Sigmoid colon (tissue), 7 donors: ENCODE results near the gene SLC12A8. TPM values are rescaled to one million over a fixed set of nuclear protein-coding genes. Genes with fewer than 3 reads are reported as not detected.
A peak's percentile ranks its signal among the peaks of the same experiment; 100 is the strongest.

Experiments used
- DNase-seq: peaks from one replicate; pipeline ENCODE4 v3.0.0-alpha.2; 2019
- H3K27ac ChIP-seq, 4 donors: fragments of 200-600 bp; sonication (generic); one replicate each; pipeline ENCODE4 v1.5.1; 2016 to 2019; ENCODE audit warnings: mild to moderate bottlenecking in 1 of 4
- H3K27me3 ChIP-seq, 3 donors: fragments of 200-600 bp; sonication (generic); one replicate each; pipeline ENCODE4 v1.5.1; 2019; ENCODE audit warnings: mild to moderate bottlenecking in 1 of 3
- H3K36me3 ChIP-seq, 4 donors: fragments of 200-600 bp; sonication (generic); one replicate each; pipeline ENCODE4 v1.5.1; 2016 to 2019
- H3K4me1 ChIP-seq, 4 donors: fragments of 200-600 bp; sonication (generic); one replicate each; pipeline ENCODE4 v1.5.1; 2017 to 2019
- H3K4me3 ChIP-seq, 4 donors: fragments of 200-600 bp; sonication (generic); one replicate each; pipeline ENCODE4 v1.5.1; 2017 to 2019; ENCODE audit warnings: mild to moderate bottlenecking in 2 of 4, moderate library complexity in 1 of 4
- H3K9me3 ChIP-seq, 4 donors: fragments of 200-600 bp in 3 of 4; sonication (generic) in 3 of 4; one replicate each; pipeline versions ENCODE4 v1.5.1 to v1.6.1; 2013 to 2019
- EP300 ChIP-seq, 4 donors: sonication (generic); formaldehyde crosslinking; IDR thresholded peaks; one replicate each; pipeline ENCODE4 v1.6.1; 2017; ENCODE audit warnings: antibody characterized with exemption in 4 of 4
- POLR2A ChIP-seq, 2 donors: fragments of 450-650 bp; IDR thresholded peaks; one replicate each; pipeline ENCODE4 v1.6.1; 2016; ENCODE audit warnings: antibody characterized with exemption in 2 of 2, mild to moderate bottlenecking in 2 of 2, moderate library complexity in 2 of 2
- POLR2AphosphoS5 ChIP-seq, 4 donors: sonication (generic); formaldehyde crosslinking; IDR thresholded peaks; one replicate each; pipeline ENCODE4 v1.6.1; 2017; ENCODE audit warnings: antibody characterized with exemption in 4 of 4
- WGBS, 2 donors: extraction: QIAGEN DNeasy Blood & Tissue Kit; methylation state at CpG; one replicate each; pipeline ENCODE4 v1.1.7; 2013; 5-methylcytosine and 5-hydroxymethylcytosine counted together
- intact Hi-C: fragments of 100-400 bp; cut with DNase I; formaldehyde crosslinking; loops from one replicate; pipeline ENCODE4 v1.15.1; 2023
- polyA plus RNA-seq, 3 donors: library from polyadenylated mRNA; stranded (reverse); fragments of 200-250 nt; gene quantifications; one replicate each; pipeline ENCODE4 v1.2.3, GENCODE V29; 2013
- total RNA-seq, 4 donors: library from RNA; depleted of rRNA; stranded (reverse); fragments of >200 nt; gene quantifications; one replicate each; pipeline ENCODE4 v1.1.0, GENCODE V29; 2016
- TF ChIP-seq, protein P1 (sequence below), 4 experiments: fragments of 450-650 bp in 3 of 4; fragments of 200-600 bp in 1 of 4; IDR thresholded peaks; one replicate each; pipeline ENCODE4 v1.5.1; 2016 to 2019; ENCODE audit warnings: antibody characterized with exemption in 4 of 4, mild to moderate bottlenecking in 3 of 4, moderate library complexity in 2 of 4
- donor health status: healthy with polysubstance abuse.
- donor health status: Bipolar disorder and iron deficiency.
- donor health status: healthy.

The SLC12A8 gene
- total and polyA plus RNA-seq, 7 donors = 0.33 to 6.3 (median 1.7) TPM; not detected in 3

DNA sequence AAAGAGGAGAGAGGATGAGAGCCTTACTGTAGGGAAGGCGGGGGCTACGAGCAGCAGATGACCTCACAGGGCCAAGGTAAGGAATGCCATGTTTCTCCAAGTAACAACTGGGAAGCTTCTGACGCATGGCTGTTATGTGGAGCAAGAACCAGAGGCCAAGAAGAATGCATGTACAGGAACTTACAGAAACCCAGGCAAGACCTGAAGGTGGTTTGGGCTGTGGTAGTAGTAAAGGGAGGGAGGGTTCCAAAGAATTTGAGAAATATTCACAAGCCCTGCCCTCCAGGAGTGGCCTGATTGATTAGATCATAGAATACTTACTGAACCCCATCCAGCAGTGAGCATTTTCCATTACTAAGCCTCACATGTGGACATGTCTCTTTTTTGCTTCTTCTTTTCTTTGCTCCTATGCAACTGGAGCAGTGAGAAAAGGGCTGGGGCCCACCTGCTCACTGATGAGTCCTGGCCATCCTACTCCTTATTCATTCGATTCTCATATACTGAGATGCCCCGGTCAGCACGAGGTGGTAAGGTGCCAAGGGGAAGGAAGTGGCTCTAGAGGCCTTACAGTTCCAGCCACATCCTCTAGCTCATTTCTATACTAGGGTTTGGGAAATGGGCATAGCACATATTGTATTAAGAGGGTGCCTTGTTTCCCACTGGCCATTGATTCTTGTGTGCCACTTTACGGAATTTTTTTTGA lies 8.3 kb upstream of the SLC12A8 start:
- Histone ChIP-seq H3K27ac (no peak overlapping the region), H3K27me3 (no peaks in the 10 kb centered on the region), H3K4me1 (no peaks in the 10 kb centered on the region), H3K4me3 (no peak overlapping the region), H3K9me3 (no peaks in the 10 kb centered on the region), H3K36me3 (no peaks in the 10 kb centered on the region)
- TF ChIP-seq POLR2A (IDR thresholded peaks at IDR 0.05) (no peak), POLR2AphosphoS5 (IDR thresholded peaks at IDR 0.05) (peak in 1 of 4 donors; percentile 4)
- TF ChIP-seq, protein P1, sequence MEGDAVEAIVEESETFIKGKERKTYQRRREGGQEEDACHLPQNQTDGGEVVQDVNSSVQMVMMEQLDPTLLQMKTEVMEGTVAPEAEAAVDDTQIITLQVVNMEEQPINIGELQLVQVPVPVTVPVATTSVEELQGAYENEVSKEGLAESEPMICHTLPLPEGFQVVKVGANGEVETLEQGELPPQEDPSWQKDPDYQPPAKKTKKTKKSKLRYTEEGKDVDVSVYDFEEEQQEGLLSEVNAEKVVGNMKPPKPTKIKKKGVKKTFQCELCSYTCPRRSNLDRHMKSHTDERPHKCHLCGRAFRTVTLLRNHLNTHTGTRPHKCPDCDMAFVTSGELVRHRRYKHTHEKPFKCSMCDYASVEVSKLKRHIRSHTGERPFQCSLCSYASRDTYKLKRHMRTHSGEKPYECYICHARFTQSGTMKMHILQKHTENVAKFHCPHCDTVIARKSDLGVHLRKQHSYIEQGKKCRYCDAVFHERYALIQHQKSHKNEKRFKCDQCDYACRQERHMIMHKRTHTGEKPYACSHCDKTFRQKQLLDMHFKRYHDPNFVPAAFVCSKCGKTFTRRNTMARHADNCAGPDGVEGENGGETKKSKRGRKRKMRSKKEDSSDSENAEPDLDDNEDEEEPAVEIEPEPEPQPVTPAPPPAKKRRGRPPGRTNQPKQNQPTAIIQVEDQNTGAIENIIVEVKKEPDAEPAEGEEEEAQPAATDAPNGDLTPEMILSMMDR (IDR thresholded peaks at IDR 0.05) = no peak
- intact Hi-C loops = no loop called here
- DNase-seq = no peak
- WGBS, 2 donors = 74 to 87% methylated on average over 7 of the region's 7 CpGs

DNA sequence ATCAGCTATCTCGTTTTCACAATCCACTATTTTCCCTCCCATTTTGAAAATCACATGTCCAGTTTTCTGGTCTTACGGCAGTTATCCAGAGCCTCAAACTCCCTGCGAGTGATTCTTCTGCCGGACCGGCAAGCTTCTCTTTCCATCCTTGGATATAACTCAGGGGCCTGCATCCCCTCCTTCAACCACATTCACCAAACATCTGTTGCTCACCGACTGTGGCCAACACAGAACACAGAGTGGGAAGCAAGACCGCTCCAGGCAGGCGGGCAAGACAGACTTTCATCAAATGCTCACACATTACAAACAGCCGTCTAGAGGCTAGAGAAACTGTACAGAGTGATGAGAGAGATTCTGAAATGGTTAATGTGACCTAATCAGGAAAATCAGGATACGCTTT lies 7.6 kb upstream of the SLC12A8 start:
- no peak overlapping the region for H3K4me3 ChIP-seq
- H3K27ac ChIP-seq = no peak overlapping the region
- WGBS, 2 donors = 88% methylated on average over 10 of the region's 10 CpGs
- H3K36me3 ChIP-seq = no peaks in the 10 kb centered on the region
- no peaks in the 10 kb centered on the region for H3K9me3 ChIP-seq
- H3K27me3 ChIP-seq = peaks cover 0 to 5% (median 0%) of the 10 kb centered on the region in 3 donors
- TF ChIP-seq EP300 (IDR thresholded peaks at IDR 0.05) = no peak
- TF ChIP-seq, protein P1 (IDR thresholded peaks at IDR 0.05) = no peak
- no peak for TF ChIP-seq POLR2AphosphoS5 (IDR thresholded peaks at IDR 0.05)
- no peak for TF ChIP-seq POLR2A (IDR thresholded peaks at IDR 0.05)
- no peaks in the 10 kb centered on the region for H3K4me1 ChIP-seq
- intact Hi-C loops = no loop called here
- DNase-seq = no peak

DNA sequence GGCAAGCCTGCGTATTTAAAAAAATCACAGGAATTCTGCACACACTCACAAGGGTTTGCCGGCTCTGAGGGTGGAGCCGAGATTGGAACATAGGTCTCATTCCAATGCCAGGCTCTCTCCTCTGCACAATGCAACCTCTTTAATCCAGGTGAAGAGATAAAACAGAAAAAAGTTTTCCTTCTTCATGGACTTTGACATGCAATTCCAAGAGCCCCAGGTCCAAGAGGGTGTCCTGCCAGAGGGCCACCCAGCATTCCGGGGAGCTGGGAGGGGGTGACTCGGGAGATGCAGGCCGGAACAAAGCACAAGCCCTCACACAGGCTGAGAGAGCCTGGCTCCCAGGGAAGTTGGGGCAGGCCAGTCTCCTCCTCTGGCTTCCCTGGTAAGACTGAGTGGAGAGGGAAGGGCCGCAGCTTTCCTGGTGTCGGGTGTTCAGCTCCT lies 6.7 kb upstream of the SLC12A8 start:
- Histone ChIP-seq H3K36me3 (no peaks in the 10 kb centered on the region), H3K9me3 (no peaks in the 10 kb centered on the region), H3K4me1 (no peaks in the 10 kb centered on the region), H3K4me3 (no peak overlapping the region), H3K27me3 (peaks cover 0 to 12% (median 0%) of the 10 kb centered on the region in 3 donors), H3K27ac (no peak overlapping the region)
- no peak for DNase-seq
- 24 to 74% methylated on average over 8 of the region's 8 CpGs for WGBS, 2 donors
- intact Hi-C loops = no loop called here
- TF ChIP-seq POLR2A (IDR thresholded peaks at IDR 0.05) = no peak
- TF ChIP-seq POLR2AphosphoS5 (IDR thresholded peaks at IDR 0.05) = peak in 1 of 4 donors; percentile 5

DNA sequence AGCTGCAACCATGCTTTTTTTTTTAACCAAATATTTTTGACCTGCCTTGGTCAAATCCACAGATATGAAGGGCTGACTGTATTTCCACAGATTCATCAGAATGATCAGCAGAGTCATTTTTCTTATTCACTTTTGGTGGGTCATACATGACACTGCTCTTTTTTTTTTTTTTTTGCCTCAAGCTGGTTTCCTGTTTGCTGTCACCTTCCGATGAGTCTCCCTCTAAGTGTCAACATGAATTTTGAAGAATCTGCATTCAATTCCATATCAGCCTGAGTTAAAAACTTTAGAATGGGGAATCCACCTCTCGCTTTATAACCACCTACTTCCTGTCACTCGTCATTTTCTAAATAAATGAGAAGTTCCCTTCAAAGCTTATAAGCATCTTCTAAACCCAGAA lies 2.2 kb upstream of the SLC12A8 start:
- intact Hi-C loops = no loop called here
- Histone ChIP-seq H3K4me1 (peaks cover 0 to 14% (median 14%) of the 10 kb centered on the region in 4 donors), H3K36me3 (no peaks in the 10 kb centered on the region), H3K27me3 (peaks cover 19 to 46% (median 20%) of the 10 kb centered on the region in 3 donors), H3K9me3 (no peaks in the 10 kb centered on the region), H3K27ac (no peak overlapping the region), H3K4me3 (no peak overlapping the region)
- DNase-seq = no peak
- TF ChIP-seq, protein P1 (IDR thresholded peaks at IDR 0.05) = no peak
- TF ChIP-seq POLR2AphosphoS5 (IDR thresholded peaks at IDR 0.05) (no peak), EP300 (IDR thresholded peaks at IDR 0.05) (no peak), POLR2A (IDR thresholded peaks at IDR 0.05) (no peak)
- WGBS, 2 donors = 35 to 56% methylated on average over 3 of the region's 3 CpGs

DNA sequence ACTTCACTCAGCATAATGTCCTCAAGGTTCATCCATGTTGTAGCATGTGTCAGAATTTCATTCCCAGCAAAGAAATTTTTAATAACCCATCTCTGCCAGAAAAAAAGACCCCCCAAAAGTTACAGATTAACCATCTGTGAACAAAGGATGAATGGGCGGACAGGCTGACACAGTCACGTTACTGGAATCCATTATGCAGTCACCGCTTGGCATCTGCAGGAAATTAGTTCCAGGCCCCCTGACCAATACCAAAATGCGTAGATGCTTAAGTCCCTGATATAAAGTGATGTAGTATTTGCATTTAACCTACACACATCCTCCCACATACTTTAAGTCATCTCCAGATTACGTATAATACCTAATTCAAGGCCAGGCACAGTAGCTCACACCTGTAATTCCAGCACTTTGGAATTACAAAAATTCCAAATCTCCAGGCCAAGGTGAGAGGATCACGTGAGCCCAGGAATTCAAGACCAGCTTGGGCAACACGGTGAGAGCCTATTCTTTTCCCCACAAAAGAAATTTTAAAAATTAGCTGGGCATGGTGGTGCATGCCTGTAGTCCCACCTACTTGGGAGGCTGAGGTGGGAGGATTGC lies 1.5 kb upstream of the SLC12A8 start:
- Histone ChIP-seq H3K36me3 (no peaks in the 10 kb centered on the region), H3K4me1 (peaks cover 0 to 14% (median 14%) of the 10 kb centered on the region in 4 donors), H3K27ac (no peak overlapping the region), H3K9me3 (no peaks in the 10 kb centered on the region), H3K4me3 (no peak overlapping the region), H3K27me3 (peaks cover 19 to 46% (median 20%) of the 10 kb centered on the region in 3 donors)
- intact Hi-C loops = no loop called here
- no peak for DNase-seq
- TF ChIP-seq, protein P1 (IDR thresholded peaks at IDR 0.05) = no peak
- TF ChIP-seq EP300 (IDR thresholded peaks at IDR 0.05) (no peak), POLR2A (IDR thresholded peaks at IDR 0.05) (no peak), POLR2AphosphoS5 (IDR thresholded peaks at IDR 0.05) (no peak)
- 90 to 91% methylated on average over 7 of the region's 7 CpGs for WGBS, 2 donors
